Brain microvascular endothelial cell (primary cell): Measurements from ENCODE around the gene EIF4E.
A peak's percentile ranks its signal among the peaks of the same experiment; 100 is the strongest.

Experiments used
- DNase-seq: peaks from one replicate; pipeline ENCODE4 v3.0.0-alpha.2; 2020
- H3K27ac ChIP-seq: fragments of 250-450 bp; sonication (Bioruptor Pico); 2 replicates; pipeline ENCODE4 v1.5.1; 2020; ENCODE audit warnings: mild to moderate bottlenecking, moderate library complexity
- H3K27me3 ChIP-seq: fragments of 250-450 bp; sonication (Bioruptor Pico); replicated peaks from 2 replicates; pipeline ENCODE4 v1.5.1; 2020; ENCODE audit warnings: mild to moderate bottlenecking
- H3K36me3 ChIP-seq: fragments of 250-450 bp; sonication (Bioruptor Pico); replicated peaks from 2 replicates; pipeline ENCODE4 v1.5.1; 2020; ENCODE audit warnings: mild to moderate bottlenecking
- H3K4me3 ChIP-seq: 2 replicates; pipeline ENCODE4 v1.5.1; 2011; ENCODE audit warnings: low read depth, mild to moderate bottlenecking, control low read depth, low read length, moderate library complexity
- CTCF ChIP-seq: IDR thresholded peaks from 2 replicates; pipeline ENCODE4 v1.5.1; 2011; ENCODE audit warnings: low read depth, mild to moderate bottlenecking, moderate library complexity, low read length, control low read depth, inconsistent platforms; ENCODE audit errors: missing control alignments
- in situ Hi-C: cut with HindIII; loops from 2 replicates; pipeline ENCODE4 v1.10.0; 2017; ENCODE audit warnings: low sequenced_read_pairs, low pct_ligation_motif_present

The EIF4E gene

DNA sequence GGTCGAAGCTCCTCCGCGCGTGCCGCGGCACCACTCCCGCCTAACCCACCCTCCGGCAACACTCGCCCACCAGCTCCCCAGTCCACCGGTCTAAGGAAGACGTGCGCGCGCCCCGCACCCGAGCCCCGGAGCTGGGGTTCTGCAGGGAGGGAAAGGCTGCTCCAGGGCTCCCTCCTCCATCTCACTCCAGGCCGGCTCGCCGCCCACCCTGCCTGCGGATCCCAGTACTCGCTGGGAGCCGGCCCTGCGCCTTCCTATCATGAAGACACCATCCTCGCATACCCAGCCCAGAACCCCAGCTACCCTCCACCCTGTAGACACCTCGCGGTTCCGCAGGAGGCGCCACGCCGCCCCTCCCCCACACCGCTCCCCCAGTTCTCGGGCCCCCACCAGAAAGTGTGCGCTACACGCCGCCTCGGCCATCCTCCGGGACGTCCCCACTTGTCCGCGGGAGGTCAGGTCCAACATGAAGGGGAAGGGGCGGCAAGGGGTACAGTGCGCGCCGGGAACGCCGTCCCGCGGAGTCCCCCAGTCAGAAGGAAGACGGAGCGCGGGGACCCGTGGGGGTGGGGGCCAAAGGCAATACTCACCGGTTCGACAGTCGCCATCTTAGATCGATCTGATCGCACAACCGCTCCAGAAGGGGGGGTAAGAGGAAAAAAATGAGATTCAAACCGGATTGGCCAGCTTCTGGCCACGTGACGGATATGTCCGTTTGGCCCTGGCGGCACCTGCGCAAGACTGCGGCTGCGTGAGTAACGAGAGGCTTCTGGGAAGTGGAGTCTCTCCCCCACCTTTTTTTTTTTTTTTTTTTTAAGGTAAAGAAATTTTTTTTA is at the start of gene EIF4E:
TSS of gene EIF4E (minus strand) at position 629 of the 836 bp plus-strand sequence. CDS start at position 608, 21 bp downstream.
- H3K4me3 ChIP-seq: peak within 1 kb of the TSS; percentile 95
- TF ChIP-seq CTCF: peak; percentile 15
- peak; percentile 99 for DNase-seq
- in situ Hi-C loops: no loop called here
- H3K27me3 ChIP-seq: no peaks in the 10 kb centered on the region
- no peaks in the 10 kb centered on the region for H3K36me3 ChIP-seq
- peak within 1 kb of the TSS; percentile 88 for H3K27ac ChIP-seq

DNA sequence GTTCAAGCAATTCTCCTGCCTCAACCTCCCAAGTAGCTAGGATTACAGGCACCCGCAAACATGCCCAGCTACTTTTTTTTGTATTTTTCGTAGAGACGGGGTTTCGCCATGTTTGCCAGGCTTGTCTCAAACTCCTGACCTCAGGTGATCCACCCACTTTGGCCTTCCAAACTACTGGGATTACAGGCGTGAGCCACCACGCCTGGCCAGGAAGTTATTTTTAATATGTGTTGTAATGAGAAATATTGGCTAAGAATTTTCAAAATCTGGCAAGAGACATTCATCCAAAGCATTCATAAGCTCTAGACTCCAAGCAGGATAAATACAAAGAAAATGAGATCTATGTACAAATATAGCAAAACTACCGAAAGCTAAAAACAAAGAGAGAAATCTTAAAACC is 48.6 kb upstream of the EIF4E start:
- no peak for TF ChIP-seq CTCF
- in situ Hi-C loops: no loop called here
- H3K27ac ChIP-seq: no peak overlapping the region
- no peaks in the 10 kb centered on the region for H3K36me3 ChIP-seq
- H3K4me3 ChIP-seq: no peak overlapping the region
- DNase-seq: no peak
- H3K27me3 ChIP-seq: no peaks in the 10 kb centered on the region

DNA sequence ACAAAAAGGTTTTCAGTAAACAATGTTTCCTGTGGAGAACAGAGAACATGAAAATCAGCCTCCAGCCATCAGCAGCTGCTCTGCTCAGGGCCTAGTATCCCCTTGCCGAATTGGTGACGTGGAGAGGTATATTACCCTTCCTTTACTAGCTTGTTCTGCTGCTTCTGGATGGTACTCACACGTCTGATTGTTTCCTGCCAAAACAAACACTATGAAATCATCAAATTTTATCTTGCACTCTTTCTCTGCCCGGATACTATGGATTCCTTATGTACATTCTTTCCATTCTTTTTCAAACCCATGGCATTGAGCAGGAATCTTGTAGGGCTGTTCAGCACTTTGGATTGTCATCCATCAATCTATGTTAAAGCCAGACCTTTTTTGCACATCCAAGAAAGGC is 47.8 kb upstream of the EIF4E start:
- in situ Hi-C loops: no loop called here
- H3K4me3 ChIP-seq: no peak overlapping the region
- no peaks in the 10 kb centered on the region for H3K27me3 ChIP-seq
- no peak for TF ChIP-seq CTCF
- DNase-seq: peak; percentile 76
- H3K36me3 ChIP-seq: no peaks in the 10 kb centered on the region
- no peak overlapping the region for H3K27ac ChIP-seq

- in situ Hi-C loops: no loop called here
- Histone ChIP-seq H3K36me3 (no peaks in the 10 kb centered on the region), H3K4me3 (no peak overlapping the region), H3K27ac (no peak overlapping the region), H3K27me3 (no peaks in the 10 kb centered on the region)
- no peak for DNase-seq
- no peak for TF ChIP-seq CTCF
Measured at GRCh38 chr4:98969878-98970785, 41.2 kb upstream of the EIF4E start.

DNA sequence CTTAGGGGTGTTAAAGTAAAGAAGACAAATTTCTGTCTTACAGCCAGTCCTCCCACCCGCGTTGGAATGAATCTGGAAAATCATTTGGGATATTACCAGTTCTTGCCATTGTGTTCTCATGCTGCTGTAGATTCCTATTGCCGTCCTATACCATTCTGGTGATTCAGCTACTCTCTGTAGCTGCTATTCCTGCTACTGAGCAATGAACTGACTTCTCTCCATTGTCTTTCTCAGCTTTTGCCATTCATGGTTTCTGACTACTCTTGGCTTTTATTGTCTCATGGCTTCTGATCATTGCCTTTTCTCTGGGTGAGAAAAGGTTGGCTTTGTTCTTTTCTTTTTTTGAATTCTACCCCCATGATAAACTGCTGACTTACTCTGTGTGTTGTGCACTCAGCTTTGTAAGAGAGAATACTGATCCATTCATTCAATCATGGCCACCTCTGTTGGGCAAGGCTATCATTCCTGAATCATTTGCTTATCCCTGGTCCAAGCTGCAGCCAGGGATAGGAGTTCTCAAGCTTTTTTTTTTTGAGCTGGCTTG is 38.9 kb upstream of the EIF4E start:
- no peak overlapping the region for H3K4me3 ChIP-seq
- H3K27ac ChIP-seq: no peak overlapping the region
- H3K27me3 ChIP-seq: no peaks in the 10 kb centered on the region
- no peak for DNase-seq
- in situ Hi-C loops: no loop called here
- TF ChIP-seq CTCF: no peak
- H3K36me3 ChIP-seq: no peaks in the 10 kb centered on the region
